Ovary (tissue), 9 donors: ENCODE results near the gene GPC1. TPM values are rescaled to one million over a fixed set of nuclear protein-coding genes. Genes with fewer than 3 reads are reported as not detected.
A peak's percentile ranks its signal among the peaks of the same experiment; 100 is the strongest.

ENCODE experiments used
- DNase-seq, 5 donors: peaks; one replicate each; pipeline ENCODE4 v3.0.0-alpha.2; 2019 to 2020
- H3K27ac ChIP-seq, 2 donors: fragments of 200-600 bp; one replicate each; pipeline versions ENCODE4 v1.5.1 to v1.8.0; 2019 to 2022
- H3K27me3 ChIP-seq: fragments of 200-600 bp; one replicate; pipeline ENCODE4 v1.8.0; 2022
- H3K36me3 ChIP-seq: fragments of 200-600 bp; sonication (generic); one replicate; pipeline ENCODE4 v1.5.1; 2019
- H3K4me1 ChIP-seq: one replicate; pipeline ENCODE4 v1.8.1; 2013; ENCODE audit warnings: mild to moderate bottlenecking, moderate library complexity; ENCODE audit not compliant: insufficient read depth
- H3K4me3 ChIP-seq: fragments of 200-600 bp; sonication (generic); one replicate; pipeline ENCODE4 v1.5.1; 2017
- H3K9me3 ChIP-seq, 2 donors: fragments of 200-600 bp in 1 of 2; sonication (generic) in 1 of 2; one replicate each; pipeline versions ENCODE4 v1.5.1 to v1.8.1; 2013 to 2019; ENCODE audit warnings: mild to moderate bottlenecking in 1 of 2, moderate library complexity in 1 of 2
- EP300 ChIP-seq: sonication (generic); formaldehyde crosslinking; IDR thresholded peaks from one replicate; pipeline ENCODE4 v1.6.1; 2017; ENCODE audit warnings: antibody characterized with exemption
- POLR2A ChIP-seq: fragments of 450-650 bp; IDR thresholded peaks from one replicate; pipeline ENCODE4 v1.6.1; 2017; ENCODE audit warnings: antibody characterized with exemption, mild to moderate bottlenecking, moderate library complexity
- WGBS, 3 donors: extraction: QIAGEN DNeasy Blood & Tissue Kit in 1 of 3; methylation state at CpG; one replicate each; pipeline versions ENCODE4 v1.1.5 to v1.1.7; 2013 to 2017; 5-methylcytosine and 5-hydroxymethylcytosine counted together
- intact Hi-C, 4 donors: fragments of 100-400 bp; cut with DNase I; formaldehyde crosslinking; loops; one replicate each; pipeline versions ENCODE4 v1.11.0 to v1.15.1; 2022 to 2023
- microRNA counts: library from miRNA; unstranded; fragments of <30 nt; microRNA quantifications from one replicate; lab custom pipeline; 2016
- microRNA-seq, 3 donors: library from miRNA; unstranded; fragments of <30 nt; microRNA quantifications; one replicate each; pipeline versions ENCODE4 to v1.2.0, GENCODE V29; 2019 to 2020
- polyA plus RNA-seq, 2 donors: library from polyadenylated mRNA; stranded (reverse); fragments of 200-250 nt in 1 of 2; fragments of 350-450 nt in 1 of 2; fragmentation: Illumina TruSeq in 1 of 2; extraction: RNeasy Lipid Tissue Mini Kit (QIAGEN cat#74804) in 1 of 2; gene quantifications; one replicate each; pipeline ENCODE4 v1.2.3, GENCODE V29; 2013 to 2014
- small RNA-seq: library from RNA; depleted of rRNA; stranded (forward); fragments of <200 nt; gene quantifications from one replicate; pipeline ENCODE3, GENCODE V24; 2016
- total RNA-seq, 7 donors: library from RNA; depleted of rRNA in 2 of 7; stranded (reverse); fragments of >200 nt in 2 of 7; fragmentation: NEBNext Ultra II Directional in 3 of 7; extraction: Animal tissue kit (Norgen Biotek cat#: 25700) in 3 of 7; gene quantifications; one replicate each; pipeline versions ENCODE4 v1.1.0 to v1.2.4, GENCODE V29; 2016 to 2023
- TF ChIP-seq, protein P1 (sequence below), 3 donors: fragments of 450-650 bp in 2 of 3; fragments of 200-600 bp in 1 of 3; IDR thresholded peaks; one replicate each; pipeline versions ENCODE4 v1.5.1 to v1.8.0; 2016 to 2022; ENCODE audit warnings: antibody characterized with exemption in 3 of 3, mild to moderate bottlenecking in 1 of 3
- donor health status: DM: no; HTN: no; CAD: no; lungs with moderate emphysema.
- donor health status: DM: no; HTN: no; CAD: no.
- donor health status: Bipolar disorder and iron deficiency.
- donor health status: DM: yes; HTN: yes; CAD: no.
- donor health status: DM: no; HTN: no; CAD: no.
- donor health status: DM: yes; HTN: yes; CAD: no.

The GPC1 gene
- total and polyA plus RNA-seq, 9 donors: 2.9 to 149 (median 71.4) TPM

- WGBS, 3 donors: 97 to 99% (median 98%) methylated on average over 4 of the region's 4 CpGs
- DNase-seq: no peak
- no peak overlapping the region for H3K4me3 ChIP-seq
Observed at GRCh38 chr2:240517342-240517741, 81.9 kb downstream of the GPC1 start.

More at GRCh38 chr2:240517342-240517741, 81.9 kb downstream of the GPC1 start:
- no peaks in the 10 kb centered on the region for H3K27me3 ChIP-seq
- intact Hi-C loops: no loop called here
- H3K9me3 ChIP-seq: no peaks in the 10 kb centered on the region
- H3K27ac ChIP-seq: no peak overlapping the region
- no peaks in the 10 kb centered on the region for H3K36me3 ChIP-seq
- TF ChIP-seq POLR2A: no peak
- TF ChIP-seq EP300: no peak
- TF ChIP-seq, protein P1, sequence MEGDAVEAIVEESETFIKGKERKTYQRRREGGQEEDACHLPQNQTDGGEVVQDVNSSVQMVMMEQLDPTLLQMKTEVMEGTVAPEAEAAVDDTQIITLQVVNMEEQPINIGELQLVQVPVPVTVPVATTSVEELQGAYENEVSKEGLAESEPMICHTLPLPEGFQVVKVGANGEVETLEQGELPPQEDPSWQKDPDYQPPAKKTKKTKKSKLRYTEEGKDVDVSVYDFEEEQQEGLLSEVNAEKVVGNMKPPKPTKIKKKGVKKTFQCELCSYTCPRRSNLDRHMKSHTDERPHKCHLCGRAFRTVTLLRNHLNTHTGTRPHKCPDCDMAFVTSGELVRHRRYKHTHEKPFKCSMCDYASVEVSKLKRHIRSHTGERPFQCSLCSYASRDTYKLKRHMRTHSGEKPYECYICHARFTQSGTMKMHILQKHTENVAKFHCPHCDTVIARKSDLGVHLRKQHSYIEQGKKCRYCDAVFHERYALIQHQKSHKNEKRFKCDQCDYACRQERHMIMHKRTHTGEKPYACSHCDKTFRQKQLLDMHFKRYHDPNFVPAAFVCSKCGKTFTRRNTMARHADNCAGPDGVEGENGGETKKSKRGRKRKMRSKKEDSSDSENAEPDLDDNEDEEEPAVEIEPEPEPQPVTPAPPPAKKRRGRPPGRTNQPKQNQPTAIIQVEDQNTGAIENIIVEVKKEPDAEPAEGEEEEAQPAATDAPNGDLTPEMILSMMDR (IDR thresholded peaks at IDR 0.05): no peak
- no peaks in the 10 kb centered on the region for H3K4me1 ChIP-seq

MicroRNA genes within 50 kb of the gene (microRNA counts, 767-probe panel; counts per million panel counts)
- microRNA hsa-miR-149-5p (lab: Ali Mortazavi, UCI): 3,235 counts per million, percentile 86 among the panel's probes with 10 or more counts

Small RNAs within 50 kb of the gene (microRNA-seq; reads per million reads assigned to microRNA genes)
- gene MIR149: 339 to 1,619 (median 564) reads per million in 3 donors

Small RNAs within 50 kb of the gene (small RNA-seq; reads per million reads assigned to genes)
- 1.9 reads per million, percentile 71 among the genes with 10 or more reads in this experiment for gene MIR149

Other genes starting within 250 kb of the GPC1 start
- 10 to 100 TPM; 13.7 to 24.2 (median 21.6) TPM for gene ANKMY1, start 122.3 kb downstream of the GPC1 start, total RNA-seq
- 10 to 100 TPM; 11.5 to 13.8 TPM for gene ANKMY1, start 122.3 kb downstream of the GPC1 start, polyA plus RNA-seq
- 1 to 10 TPM; 2.7 to 9.9 (median 4.3) TPM for gene DUSP28, start 124.7 kb downstream of the GPC1 start, total RNA-seq
- 1 to 10 TPM; 4.0 to 5.3 TPM for gene DUSP28, start 124.7 kb downstream of the GPC1 start, polyA plus RNA-seq
- 10 to 100 TPM; 15.1 to 25.2 (median 23.2) TPM for gene RNPEPL1, start 132.8 kb downstream of the GPC1 start, total RNA-seq
- 10 to 100 TPM in 1 of 2 donors, 1 to 10 TPM in 1; 3.5 to 27.3 TPM for gene RNPEPL1, start 132.8 kb downstream of the GPC1 start, polyA plus RNA-seq
- 10 to 100 TPM; 15.5 to 34.3 (median 26.8) TPM for gene CAPN10, start 151.1 kb downstream of the GPC1 start, total RNA-seq
- gene CAPN10, start 151.1 kb downstream of the GPC1 start, polyA plus RNA-seq: 10 to 100 TPM in 1 of 2 donors, 1 to 10 TPM in 1; 2.2 to 21.7 TPM
- gene GPR35, start 189.8 kb downstream of the GPC1 start, total RNA-seq: 1 to 10 TPM; 2.1 to 4.2 (median 2.5) TPM
- 1 to 10 TPM in 1 of 2 donors, under 1 TPM in 1; 0.27 to 2.2 TPM for gene GPR35, start 189.8 kb downstream of the GPC1 start, polyA plus RNA-seq
- under 1 TPM in 2 of 7 donors, not detected in 5; 0.18 to 0.36 TPM for gene AQP12B, start 247.2 kb downstream of the GPC1 start, total RNA-seq
- not detected for gene AQP12B, start 247.2 kb downstream of the GPC1 start, polyA plus RNA-seq